ENCODE results near the gene SCRT2.
"Not testable (repeated sequence)": the region's sequence is repeated elsewhere in the genome, so short reads cannot be mapped to it uniquely, and the experiment has no call there.

Gene SCRT2

DNA sequence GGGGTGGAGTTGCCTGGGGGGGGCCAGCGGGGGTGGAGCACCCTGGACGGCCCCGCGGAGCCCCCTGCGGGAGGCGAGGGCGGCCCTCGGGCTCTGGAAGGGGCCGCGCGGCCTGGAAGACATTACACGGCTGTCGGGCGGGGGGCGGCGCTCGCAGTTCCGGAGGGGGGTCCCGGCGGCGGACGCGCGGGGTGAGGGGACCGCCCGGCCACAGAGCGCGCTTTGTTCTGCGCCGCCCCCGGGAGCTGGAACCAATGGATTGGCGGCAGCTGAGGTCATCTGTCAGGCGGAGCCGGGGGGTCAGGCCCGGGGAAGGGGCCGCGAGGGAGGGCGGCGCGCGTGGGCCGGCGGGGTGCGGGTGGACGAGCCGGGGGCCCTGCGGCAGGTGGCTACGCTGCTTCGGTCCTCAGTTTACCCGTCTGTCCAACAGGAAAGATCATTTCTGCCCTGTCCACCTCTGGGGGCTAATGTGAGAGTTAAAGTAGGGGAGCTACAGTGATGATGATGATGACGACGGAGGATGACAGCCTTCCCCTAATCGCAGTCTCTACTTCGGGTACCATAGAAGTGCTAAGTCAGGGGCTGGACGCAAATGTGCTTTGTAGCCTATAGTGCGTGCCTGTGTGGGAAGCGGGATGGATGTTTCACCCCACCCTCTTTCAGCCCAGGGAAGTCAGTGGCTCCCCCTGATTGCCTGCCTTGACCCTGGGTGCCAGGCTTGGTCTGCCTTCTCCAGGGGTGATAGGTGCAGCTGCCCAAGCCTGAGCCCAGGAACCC lies 33.0 kb downstream of the SCRT2 start:
- intact Hi-C loops (cut with DNase I): loop anchor here (10.0 kb wide), 1 partner anchor 288 kb away; no protein-coding TSS in a partner anchor
- DNase-seq: peak in 40 of 42 donors; percentile 24 to 80 (median 58)

DNA sequence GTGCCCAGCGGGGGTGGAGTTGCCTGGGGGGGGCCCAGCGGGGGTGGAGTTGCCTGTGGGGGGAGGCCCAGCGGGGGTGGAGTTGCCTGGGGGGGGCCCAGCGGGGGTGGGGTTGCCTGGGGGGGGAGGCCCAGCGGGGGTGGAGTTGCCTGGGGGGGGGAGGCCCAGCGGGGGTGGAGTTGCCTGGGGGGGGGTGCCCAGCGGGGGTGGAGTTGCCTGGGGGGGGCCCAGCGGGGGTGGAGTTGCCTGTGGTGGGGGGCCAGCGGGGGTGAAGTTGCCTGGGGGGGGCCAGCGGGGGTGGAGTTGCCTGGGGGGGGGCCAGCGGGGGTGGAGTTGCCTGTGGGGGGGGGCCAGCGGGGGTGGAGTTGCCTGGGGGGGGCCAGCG lies 33.6 kb downstream of the SCRT2 start:
- intact Hi-C loops (cut with DNase I): loop anchor here (10.0 kb wide), 1 partner anchor 287 kb away; no protein-coding TSS in a partner anchor
- not testable (repeated sequence) for DNase-seq

DNA sequence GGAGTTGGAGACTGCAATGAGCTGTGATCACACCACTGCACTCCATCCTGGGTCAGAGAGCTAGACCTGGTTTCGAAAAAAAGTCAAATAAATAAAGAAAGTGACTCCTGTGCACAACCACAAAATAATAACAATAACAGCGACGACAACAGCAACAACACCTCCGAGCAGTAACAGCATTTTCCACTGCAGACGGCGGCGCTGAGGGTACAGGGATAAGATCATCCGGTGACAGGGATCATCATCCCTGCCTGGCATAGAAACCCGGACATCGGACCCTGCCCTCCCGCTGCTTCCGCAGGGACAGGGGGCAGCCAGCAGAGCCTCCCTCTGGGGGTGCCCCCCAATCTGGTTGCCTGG lies 34.1 kb downstream of the SCRT2 start:
- no peak for DNase-seq
- intact Hi-C loops (cut with DNase I): loop anchor here (10.0 kb wide), 1 partner anchor 287 kb away; no protein-coding TSS in a partner anchor

DNA sequence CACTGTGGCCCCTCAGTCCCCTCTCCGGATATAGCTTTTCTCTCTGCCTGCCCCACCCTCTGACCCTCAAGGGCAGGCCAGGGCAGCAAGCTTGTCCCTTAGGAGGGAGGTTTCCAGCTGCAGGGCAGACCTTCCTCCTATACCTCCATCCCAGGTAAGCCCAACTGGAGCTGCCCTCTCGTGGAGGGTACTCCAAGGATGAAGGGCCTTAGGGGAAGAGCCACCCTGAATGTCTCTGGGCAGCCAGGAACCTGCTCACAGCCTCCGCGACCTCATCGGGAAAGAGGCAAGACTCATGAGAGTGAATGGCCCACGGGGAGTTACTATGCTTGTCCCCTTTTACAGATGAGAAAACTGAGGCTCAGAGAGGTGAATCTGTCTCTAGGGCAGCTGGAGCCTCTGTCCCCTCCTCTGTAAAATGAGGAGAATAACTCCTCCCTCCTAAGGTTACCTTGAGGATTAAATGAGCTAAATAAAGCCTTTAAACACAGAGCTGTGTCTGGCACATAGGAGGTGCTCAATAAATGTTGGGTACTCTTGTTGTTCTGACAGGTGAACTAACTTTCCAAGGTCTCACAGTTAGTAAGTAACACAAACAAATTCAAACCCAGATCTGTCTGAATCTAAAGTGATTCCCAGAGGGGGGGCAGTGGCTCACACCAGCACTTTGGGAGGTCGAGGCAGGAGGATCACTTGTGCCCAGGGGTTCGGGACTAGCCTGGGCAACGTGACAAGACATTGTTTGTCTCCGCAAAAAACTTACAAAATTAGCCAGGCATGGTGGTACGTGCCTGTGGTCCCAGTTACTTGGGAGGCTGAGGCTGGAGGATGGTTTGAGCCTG lies 34.7 kb downstream of the SCRT2 start:
- intact Hi-C loops (cut with DNase I): loop anchor here (10.0 kb wide), 1 partner anchor 286 kb away; no protein-coding TSS in a partner anchor
- DNase-seq: no peak

DNA sequence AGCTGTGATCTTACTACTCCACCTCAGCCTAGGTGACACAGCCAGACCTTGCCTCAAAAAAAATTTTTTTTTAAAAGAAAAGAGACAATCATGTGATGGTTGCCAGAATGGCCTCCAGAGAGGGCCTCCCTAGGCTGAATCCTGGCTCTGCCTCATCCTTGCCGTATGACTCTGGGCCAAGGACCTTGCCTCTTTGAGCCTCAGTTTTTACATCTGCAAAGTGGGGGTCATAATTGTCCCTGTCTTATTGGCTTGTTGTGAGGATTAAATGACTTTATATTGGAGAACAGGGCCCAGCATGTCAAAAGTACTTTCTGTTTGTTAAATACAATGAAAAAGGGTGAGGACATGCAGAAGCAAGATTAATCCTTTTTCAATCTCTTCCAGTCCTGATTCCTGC lies 37.0 kb downstream of the SCRT2 start:
- DNase-seq: no peak

DNA sequence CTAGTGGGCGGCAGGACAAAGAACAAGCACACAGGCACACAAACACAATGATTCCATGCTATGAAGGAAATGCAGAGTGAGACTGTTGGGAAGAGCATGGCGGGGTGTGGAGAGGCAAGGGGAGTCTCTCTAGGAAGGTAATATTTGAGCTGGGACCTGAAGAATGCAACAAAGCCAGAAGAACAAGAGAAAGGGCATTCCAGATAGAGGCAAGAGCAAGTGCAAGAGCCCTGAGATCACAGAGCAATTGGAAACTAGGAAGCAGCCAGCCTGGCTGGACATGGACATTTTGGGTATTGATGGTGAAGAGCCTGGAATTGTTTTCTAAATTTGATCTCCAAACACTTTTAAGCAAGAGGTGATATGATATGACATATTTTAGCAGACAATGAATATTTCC lies 38.0 kb downstream of the SCRT2 start:
- no peak for DNase-seq
- intact Hi-C loops (cut with DNase I): no loop called here

More for the DNA sequence above, 37.0 kb downstream of the SCRT2 start:
- intact Hi-C loops (cut with DNase I): no loop called here

DNA sequence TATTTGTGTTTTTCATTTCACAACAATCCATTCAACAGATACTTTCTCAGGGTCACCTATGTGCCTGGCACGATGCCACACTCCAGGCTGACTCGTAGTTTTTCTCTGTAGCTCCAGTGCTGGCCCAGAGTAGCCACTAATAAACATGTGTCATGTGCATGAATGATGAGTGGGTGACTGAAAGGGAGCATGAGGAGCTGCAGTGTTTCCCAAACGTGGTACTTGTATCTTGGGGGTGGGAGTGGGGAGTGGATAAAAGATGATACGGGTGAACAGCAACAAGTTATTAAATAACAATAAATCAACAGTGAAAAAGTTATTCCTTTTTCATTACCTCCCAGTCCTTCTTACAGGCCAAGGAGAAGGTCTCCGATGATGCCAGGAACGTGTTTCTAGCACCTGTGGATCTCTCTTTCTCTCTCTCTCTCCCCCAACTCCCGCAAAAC lies 39.7 kb downstream of the SCRT2 start:
- no peak for DNase-seq
- intact Hi-C loops (cut with DNase I): no loop called here

DNA sequence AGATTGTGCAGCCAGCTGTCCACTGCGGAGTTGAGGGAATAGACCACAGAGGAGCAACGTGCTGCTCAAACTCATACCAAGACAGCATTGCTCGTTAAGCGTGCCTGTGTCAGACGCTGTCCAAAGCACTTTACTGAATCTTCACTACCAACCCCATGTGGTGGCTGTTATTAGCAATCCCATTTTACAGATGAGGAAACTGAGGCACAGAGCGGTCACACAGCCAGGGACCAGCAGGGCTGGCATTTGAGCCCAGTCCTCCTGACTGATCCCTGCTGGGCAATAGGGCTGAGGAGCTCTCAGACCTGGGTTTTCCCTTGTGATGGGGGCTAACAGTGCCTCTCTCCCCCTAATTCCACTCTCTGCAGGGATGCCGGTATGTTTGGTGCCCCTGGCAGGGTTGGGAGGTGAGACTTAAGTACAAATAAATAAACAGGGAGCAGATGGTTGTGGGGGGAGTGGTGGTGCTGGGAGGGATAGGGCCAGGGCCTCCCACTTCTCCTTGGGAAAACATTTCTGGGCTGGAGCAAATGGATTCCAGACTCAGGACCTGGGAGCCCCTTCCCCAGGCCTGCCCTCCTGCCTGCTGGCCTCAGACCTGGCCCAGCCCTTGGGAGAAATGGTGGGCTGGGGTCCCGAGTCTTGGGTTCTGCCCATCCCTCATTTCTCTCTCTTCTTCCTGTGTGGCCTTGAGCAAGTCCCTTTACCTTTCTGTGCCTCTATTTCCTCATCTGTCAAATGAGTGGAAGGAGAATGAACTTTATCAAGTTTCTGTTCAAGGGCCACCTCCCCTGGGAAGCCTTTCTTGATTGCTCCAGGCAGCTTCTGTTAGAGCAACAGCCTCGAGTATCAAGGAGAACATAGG lies 40.3 kb downstream of the SCRT2 start:
- intact Hi-C loops (cut with DNase I): no loop called here
- no peak for DNase-seq

DNA sequence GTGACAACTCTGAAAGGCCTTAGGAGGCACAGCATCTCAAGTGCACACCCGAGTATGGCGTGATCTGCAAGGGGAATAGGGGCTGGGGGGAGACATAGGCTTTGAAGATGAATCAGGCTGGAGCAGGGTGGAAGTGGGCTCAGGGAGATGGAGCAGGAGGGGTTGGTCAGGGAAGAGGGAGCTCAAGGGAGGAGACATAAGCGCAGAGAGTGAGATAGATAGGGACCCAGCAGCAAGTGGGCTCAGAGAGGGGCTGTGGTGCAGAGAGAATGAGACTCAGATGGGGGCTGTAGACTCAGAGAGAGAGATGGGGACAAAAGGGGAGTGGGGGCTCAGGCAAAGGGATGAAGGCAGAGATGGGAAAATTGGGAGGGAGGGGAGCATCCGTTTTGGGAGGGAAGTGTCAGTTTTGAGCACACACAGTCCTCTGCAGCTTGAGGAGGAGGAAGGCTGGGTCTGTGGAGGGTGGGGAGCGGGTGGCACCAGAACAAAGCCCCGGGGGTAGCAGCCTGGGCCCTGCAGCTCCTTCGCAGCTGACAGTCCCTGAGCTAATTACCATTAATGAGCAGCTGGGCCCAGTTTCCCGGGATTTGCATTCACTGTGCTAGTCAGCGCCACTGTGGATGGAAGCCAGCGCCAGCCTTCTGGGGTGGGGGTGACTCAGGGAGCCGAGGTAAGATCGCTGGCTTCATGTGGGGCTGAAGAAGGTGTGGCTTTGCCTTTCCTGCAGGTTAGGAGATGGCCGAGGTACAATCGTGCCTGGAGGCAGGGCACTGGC lies 41.3 kb downstream of the SCRT2 start:
- DNase-seq: peak in 36 of 42 donors; percentile 14 to 73 (median 48)
- intact Hi-C loops (cut with DNase I): no loop called here

DNA sequence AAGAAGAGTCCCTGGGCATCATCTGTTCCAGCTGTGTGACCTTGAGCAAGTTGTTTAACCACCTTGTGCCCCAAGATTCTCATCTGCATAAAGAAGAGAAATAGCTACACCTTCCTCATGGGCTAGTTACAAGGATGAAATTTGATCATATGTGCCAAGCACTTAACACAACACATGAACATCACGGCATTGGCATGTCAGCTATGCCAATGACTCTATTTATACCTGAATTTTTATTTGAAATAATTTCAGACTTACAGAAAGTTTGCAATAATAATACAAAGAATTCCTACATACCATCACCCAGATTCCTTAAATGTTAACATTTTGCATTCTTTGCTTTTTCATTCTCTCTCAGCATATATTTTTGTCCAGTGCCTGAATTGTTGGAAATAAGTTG lies 44.5 kb downstream of the SCRT2 start:
- intact Hi-C loops (cut with DNase I): no loop called here

DNA sequence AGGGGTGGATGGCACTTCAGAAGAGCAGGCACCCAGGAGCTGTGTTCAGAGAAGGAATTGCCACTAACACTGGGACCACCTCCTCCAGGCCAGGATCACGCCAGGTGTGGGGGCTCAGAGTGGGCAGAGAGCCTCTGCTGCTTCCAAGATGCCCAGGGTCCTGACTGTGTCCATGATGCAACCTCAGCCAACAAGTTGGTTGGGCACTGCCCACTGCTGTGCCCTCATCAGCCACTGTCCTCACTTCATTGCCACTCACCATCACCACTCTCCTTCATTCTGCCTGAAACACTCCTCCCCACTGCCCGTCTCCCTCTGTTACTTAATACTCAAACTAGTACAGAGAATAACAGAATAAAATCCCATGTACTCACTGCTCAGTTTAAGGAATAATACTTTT lies 49.0 kb downstream of the SCRT2 start:
- DNase-seq: no peak

More for the DNA sequence above, 44.5 kb downstream of the SCRT2 start:
- DNase-seq: no peak

DNA sequence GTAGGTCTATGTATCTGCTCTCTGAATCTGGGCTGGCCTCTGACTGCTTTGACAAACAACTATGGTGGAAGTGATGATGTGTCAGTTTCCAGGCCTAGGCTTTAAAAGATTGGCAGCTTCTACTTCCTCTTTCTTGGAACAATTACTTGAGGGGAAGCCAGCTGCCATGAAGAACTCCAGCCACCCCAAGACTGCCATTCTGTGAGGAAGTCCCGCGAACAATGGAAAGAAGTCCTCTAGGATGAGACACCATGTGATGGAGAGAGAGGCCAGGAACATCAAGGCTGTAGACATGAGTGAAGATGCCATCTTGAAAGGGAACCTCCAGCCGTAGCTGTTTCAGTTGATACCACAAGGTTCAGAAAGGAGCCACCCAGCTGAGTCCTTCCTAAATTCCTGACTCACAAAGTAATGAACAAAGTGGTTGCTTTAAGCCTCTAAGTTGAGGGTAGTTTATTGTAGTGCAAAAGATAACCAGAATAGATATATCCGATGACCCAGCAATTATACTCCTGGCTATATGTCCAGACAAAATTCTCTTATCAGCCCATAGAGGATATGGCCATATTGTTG lies 50.2 kb downstream of the SCRT2 start:
- intact Hi-C loops (cut with DNase I): no loop called here
- no peak for DNase-seq

More for the DNA sequence above, 49.0 kb downstream of the SCRT2 start:
- intact Hi-C loops (cut with DNase I): no loop called here

DNA sequence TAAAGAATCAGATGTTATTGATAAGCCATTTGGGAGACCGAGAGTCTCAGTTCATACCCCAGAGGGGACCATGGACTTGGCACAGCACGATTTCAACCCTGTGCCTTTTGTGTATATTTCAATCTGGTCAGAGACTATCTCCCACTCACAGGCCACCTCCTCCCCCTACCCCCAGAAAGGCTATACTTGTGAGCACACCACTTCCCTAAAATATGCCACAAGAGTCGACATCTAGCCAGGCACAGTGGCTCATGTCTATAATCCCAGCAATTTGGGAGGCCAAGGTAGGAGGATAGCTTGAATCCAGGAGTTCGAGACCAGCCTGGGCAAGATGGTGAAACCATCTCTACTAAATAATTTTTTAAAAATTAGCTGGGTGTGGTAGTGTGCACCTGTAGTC lies 51.9 kb downstream of the SCRT2 start:
- intact Hi-C loops (cut with DNase I): no loop called here
- no peak for DNase-seq

DNA sequence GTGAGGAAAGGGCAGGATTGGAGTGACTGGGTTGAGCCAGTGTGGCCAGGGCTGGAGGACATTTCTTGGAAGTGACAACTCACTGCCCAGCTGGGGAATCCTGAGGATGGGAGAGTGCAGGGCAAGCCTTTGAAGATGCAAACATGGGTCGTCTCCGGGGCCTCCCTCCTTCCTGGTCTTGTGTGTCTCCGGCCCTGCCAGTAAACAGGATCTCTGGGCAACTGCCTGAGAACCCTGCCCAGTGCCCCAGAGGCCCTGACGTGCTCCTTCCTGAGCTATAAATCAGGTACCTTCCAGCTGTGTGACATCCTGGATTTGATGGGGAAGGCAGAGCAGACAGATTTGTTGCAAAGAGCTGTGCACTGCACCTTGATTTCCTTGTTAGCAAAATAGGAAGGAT lies 52.6 kb downstream of the SCRT2 start:
- DNase-seq: no peak
- intact Hi-C loops (cut with DNase I): no loop called here

DNA sequence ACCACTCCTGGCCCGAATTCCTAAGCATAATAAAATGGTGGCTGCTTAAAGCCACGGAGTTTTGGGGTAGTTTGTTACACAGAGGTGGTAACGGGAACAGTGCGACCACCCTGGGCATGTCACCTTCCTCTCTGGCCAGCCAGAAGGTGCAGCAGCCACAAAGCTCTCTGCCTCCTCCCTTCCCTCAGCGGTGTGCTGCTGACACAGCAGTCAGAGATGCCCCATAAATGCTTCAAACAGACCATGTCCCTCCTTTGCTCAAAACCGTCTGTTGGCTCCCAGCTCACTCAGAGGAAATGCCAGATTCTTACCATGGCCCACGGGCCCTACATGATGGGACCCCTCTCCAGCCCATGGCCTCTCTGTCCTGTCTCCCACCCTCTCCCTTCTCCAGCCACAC lies 53.4 kb downstream of the SCRT2 start:
- DNase-seq: no peak
- intact Hi-C loops (cut with DNase I): no loop called here

DNA sequence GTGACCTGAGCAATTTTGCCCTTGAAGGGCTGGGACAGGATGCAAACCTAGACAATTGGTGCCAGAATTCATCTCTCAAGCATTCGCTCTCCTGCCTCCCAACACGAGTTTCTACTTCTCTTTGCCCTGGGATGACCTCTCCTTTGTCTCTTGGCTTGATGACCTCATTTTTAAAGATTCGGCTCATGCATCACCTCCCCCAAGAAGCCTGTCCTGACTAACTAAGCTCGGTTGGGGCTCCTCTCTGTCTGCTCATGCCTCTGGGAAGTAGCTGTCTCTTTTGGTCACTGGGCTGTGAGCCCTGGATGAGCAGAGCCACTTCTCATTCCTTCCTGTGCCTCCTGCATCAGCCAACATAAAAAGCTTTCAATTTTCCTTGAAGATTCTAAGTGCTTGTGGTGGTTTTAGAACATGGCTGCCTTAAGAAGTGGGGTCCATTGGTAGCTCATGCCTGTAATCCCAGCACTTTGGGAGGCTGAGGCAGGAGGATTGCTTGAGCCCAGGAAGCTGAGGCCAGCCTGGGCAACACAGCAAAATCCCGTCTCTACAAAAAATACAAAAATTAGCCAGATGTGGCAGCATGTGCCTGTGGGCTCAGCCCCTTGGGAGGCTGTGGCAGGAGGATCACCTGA lies 54.4 kb downstream of the SCRT2 start:
- intact Hi-C loops (cut with DNase I): no loop called here

DNA sequence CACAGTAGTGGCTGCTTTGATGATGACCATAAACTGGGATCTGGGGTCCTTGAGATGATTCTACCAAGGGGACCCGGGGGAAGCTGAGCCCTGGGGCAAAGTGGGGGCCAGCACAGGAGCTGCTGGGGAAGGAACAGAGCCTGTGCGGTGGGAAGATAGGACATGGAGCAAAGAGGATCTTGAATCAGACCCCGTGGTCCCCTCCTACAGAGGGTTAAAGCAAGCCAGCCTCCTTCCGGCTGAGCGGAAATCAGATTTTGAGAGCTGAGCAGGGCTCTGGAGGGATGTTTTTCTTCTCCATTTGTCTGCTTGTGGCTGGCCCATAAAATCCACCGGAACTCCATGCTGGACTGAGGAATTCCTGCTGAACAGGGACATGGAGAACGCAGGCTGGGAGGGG lies 55.4 kb downstream of the SCRT2 start:
- intact Hi-C loops (cut with DNase I): no loop called here
- no peak for DNase-seq

More for the DNA sequence above, 54.4 kb downstream of the SCRT2 start:
- no peak for DNase-seq

DNA sequence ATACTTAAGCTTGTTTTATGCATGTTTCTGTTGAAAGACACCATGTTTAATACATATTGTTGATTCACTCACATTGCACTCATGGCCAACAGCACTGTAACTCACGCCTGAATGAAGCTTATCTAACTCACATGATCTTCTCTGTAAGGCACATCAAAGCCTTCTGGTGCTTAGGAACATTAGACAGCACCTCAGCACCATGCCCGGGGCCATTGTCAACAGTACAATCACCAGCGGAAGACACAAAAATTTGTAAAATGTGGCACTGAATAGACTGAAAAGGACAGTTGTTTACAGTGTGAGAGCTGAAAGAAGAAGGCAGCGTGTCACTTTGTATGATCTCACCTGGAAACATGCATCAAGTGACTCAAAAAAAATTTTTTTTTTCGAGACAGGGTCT lies 56.6 kb downstream of the SCRT2 start:
- DNase-seq: no peak
- intact Hi-C loops (cut with DNase I): no loop called here
